Activated CD8-positive, alpha-beta memory T cell treated with anti-CD3 and anti-CD28 coated beads for 4 hours (primary cell): Measurements from ENCODE around the gene ELF1.
"Not testable (repeated sequence)": the region's sequence is repeated elsewhere in the genome, so short reads cannot be mapped to it uniquely, and the experiment has no call there.

ENCODE experiments used
- DNase-seq, 2 donors: peaks; one replicate each; pipeline ENCODE4 v3.0.0-alpha.2; 2020; ENCODE audit warnings: low read depth in 2 of 2

Gene ELF1

DNA sequence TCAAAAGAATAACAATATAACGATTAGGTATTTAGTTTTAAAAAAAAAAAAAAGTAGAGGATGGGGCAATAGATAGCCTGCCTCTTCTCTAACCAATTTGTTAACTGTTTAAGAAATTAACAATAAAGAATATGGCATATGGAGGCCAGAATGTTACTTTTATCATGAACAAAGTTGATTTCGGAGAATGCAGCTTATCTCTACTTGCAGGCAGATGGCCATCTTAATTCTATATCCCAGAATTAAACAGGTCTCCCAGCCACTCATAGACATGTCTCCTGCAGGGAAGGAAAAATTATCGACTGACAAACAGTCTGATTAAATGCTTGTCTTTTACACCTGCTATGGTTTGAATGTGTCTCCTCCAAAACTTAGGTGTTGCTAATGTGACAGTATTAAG lies 133.1 kb downstream of the ELF1 start:
- no peak for DNase-seq

DNA sequence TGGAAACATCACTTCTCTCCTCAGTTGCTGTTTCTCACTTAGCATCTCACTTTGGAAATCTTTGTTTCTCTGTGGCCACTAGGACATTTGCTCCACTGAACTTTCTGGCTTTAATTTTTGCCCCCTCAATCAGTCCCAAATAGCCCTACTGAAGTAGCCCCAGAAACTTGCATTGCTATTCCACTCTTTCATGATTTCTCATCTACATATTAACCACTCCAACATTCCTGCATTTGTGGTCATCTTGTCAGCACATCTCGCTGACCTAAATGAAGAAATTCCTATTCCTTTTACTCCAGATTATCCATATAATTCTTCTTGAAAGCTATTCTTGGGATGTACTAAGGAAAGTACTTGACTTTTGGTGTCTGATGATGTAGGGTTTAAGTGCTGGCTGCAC lies 134.9 kb downstream of the ELF1 start:
- not testable (repeated sequence) for DNase-seq
